ENCODE measurements around the gene ADAT3. TPM values are rescaled to one million over a fixed set of nuclear protein-coding genes. Genes with fewer than 3 reads are reported as not detected.
A peak's percentile ranks its signal among the peaks of the same experiment; 100 is the strongest.

The ADAT3 gene
- total and polyA plus RNA-seq, 2 donors (not counting 1 experiment from before 2014, with no cell fraction given) = 5.3 to 13.4 TPM

- H3K27me3 ChIP-seq (replicated peaks in 1 of 4; ENCODE audit: control extremely low read depth in 1 of 4, control insufficient read depth in 3 of 4, insufficient read depth in 4 of 4, low read length in 3 of 4) = no peaks in the 10 kb centered on the region
- H3K36me3 ChIP-seq (replicated peaks in 1 of 2; ENCODE audit: control extremely low read depth in 1 of 2, control insufficient read depth in 1 of 2, extremely low read depth in 1 of 2, insufficient read depth in 2 of 2, low read length in 1 of 2) = peaks cover 0 to 26% of the 10 kb centered on the region in 2 experiments
- no peak overlapping the region for H3K4me2 ChIP-seq (replicated peaks; ENCODE audit: low read depth, low read length, poor library complexity, severe bottlenecking)
- no peak overlapping the region for H3K27ac ChIP-seq (ENCODE audit: low read length in 2 of 2)
- whole genome bisulfite sequencing (ENCODE audit: insufficient coverage) = 97% methylated on average over 5 of the region's 7 CpGs
- H3K4me1 ChIP-seq (ENCODE audit: control insufficient read depth in 2 of 2, insufficient read depth in 2 of 2, low read length in 2 of 2) = peaks cover 12 to 28% of the 10 kb centered on the region in 2 donors
- TF ChIP-seq CTCF (IDR thresholded peaks at IDR 0.05) = no peak
- no peak for TF ChIP-seq EZH2 (IDR thresholded peaks at IDR 0.05; ENCODE audit: borderline replicate concordance, insufficient read depth, low read depth, low read length, poor library complexity, severe bottlenecking)
- intact Hi-C loops (cut with micrococcal nuclease) = no loop called here
- Mint-ChIP-seq H3K4me3 (no peak overlapping the region), H3K27me3 (no peaks in the 10 kb centered on the region), H3K9me3 (ENCODE audit: insufficient read depth) (no peaks in the 10 kb centered on the region), H3K27ac (peak overlapping the region; percentile 10), H3K4me1 (peaks cover 11% of the 10 kb centered on the region)
- peaks cover 52% of the 10 kb centered on the region for H3K79me2 ChIP-seq (ENCODE audit: control insufficient read depth, insufficient read depth, low read length)
- ChIA-PET CTCF (no interaction called here), POLR2A (interaction anchor here (0.6 to 0.7 kb wide), 2 partner anchors 151 to 318 kb away, joined by 7 to 8 read pairs; no protein-coding TSS in a partner anchor)
- H3K9me3 ChIP-seq (ENCODE audit: control extremely low read depth in 1 of 3, control insufficient read depth in 2 of 3, insufficient read depth in 1 of 3, low read length in 2 of 3) = no peaks in the 10 kb centered on the region
- no peak overlapping the region for H3K9ac ChIP-seq (ENCODE audit: low read length)
- no peak for DNase-seq
- H4K20me1 ChIP-seq (ENCODE audit: control insufficient read depth, insufficient read depth, low read length, poor library complexity, severe bottlenecking) = peaks cover 31% of the 10 kb centered on the region
- H3K4me3 ChIP-seq (ENCODE audit: control extremely low read depth in 1 of 5, extremely low read depth in 1 of 5, insufficient read depth in 1 of 5, low read depth in 2 of 5, low read length in 4 of 5) = no peak overlapping the region
- no peak overlapping the region for H2AFZ ChIP-seq (ENCODE audit: insufficient read depth, low read depth, low read length, poor library complexity, severe bottlenecking)
- no peak for ATAC-seq (ENCODE audit: low read depth)
Observed at GRCh38 chr19:1868971-1869370, 36.2 kb upstream of the ADAT3 start.

GRCh38 chr19:1871140-1871597 lies 34.0 kb upstream of the ADAT3 start:
- Mint-ChIP-seq H3K27ac (no peak overlapping the region), H3K4me1 (peaks cover 27% of the 10 kb centered on the region), H3K4me3 (no peak overlapping the region), H3K9me3 (ENCODE audit: insufficient read depth) (no peaks in the 10 kb centered on the region), H3K27me3 (no peaks in the 10 kb centered on the region)
- DNase-seq (no peak), ATAC-seq (ENCODE audit: low read depth) (no peak)
- ChIA-PET POLR2A (no interaction called here), CTCF (no interaction called here)
- no peak overlapping the region for H3K27ac ChIP-seq (ENCODE audit: low read length in 2 of 2)
- H3K9me3 ChIP-seq (ENCODE audit: control extremely low read depth in 1 of 3, control insufficient read depth in 2 of 3, insufficient read depth in 1 of 3, low read length in 2 of 3) = no peaks in the 10 kb centered on the region
- no peak overlapping the region for H3K4me2 ChIP-seq (replicated peaks; ENCODE audit: low read depth, low read length, poor library complexity, severe bottlenecking)
- H3K9ac ChIP-seq (ENCODE audit: low read length) = no peak overlapping the region
- H3K36me3 ChIP-seq (replicated peaks in 1 of 2; ENCODE audit: control extremely low read depth in 1 of 2, control insufficient read depth in 1 of 2, extremely low read depth in 1 of 2, insufficient read depth in 2 of 2, low read length in 1 of 2) = peaks cover 0 to 28% of the 10 kb centered on the region in 2 experiments
- 97% methylated on average over 14 of the region's 15 CpGs for WGBS (ENCODE audit: insufficient coverage)
- H3K4me1 ChIP-seq (ENCODE audit: control insufficient read depth in 2 of 2, insufficient read depth in 2 of 2, low read length in 2 of 2) = peaks cover 17 to 30% of the 10 kb centered on the region in 2 donors
- H4K20me1 ChIP-seq (ENCODE audit: control insufficient read depth, insufficient read depth, low read length, poor library complexity, severe bottlenecking) = peaks cover 50% of the 10 kb centered on the region
- H3K79me2 ChIP-seq (ENCODE audit: control insufficient read depth, insufficient read depth, low read length) = peaks cover 64% of the 10 kb centered on the region
- H2AFZ ChIP-seq (ENCODE audit: insufficient read depth, low read depth, low read length, poor library complexity, severe bottlenecking) = no peak overlapping the region
- intact Hi-C loops (cut with micrococcal nuclease) = loop anchor here (10.0 kb wide), 1 partner anchor 144 kb away; the partner anchor contains the start of gene BTBD2
- H3K27me3 ChIP-seq (replicated peaks in 1 of 4; ENCODE audit: control extremely low read depth in 1 of 4, control insufficient read depth in 3 of 4, insufficient read depth in 4 of 4, low read length in 3 of 4) = no peaks in the 10 kb centered on the region
- H3K4me3 ChIP-seq (ENCODE audit: control extremely low read depth in 1 of 5, extremely low read depth in 1 of 5, insufficient read depth in 1 of 5, low read depth in 2 of 5, low read length in 4 of 5) = no peak overlapping the region
- TF ChIP-seq EZH2 (IDR thresholded peaks at IDR 0.05; ENCODE audit: borderline replicate concordance, insufficient read depth, low read depth, low read length, poor library complexity, severe bottlenecking) = no peak
